GM12878 (cell line): ENCODE data around the gene SSBP2. TPM values are rescaled to one million over a fixed set of nuclear protein-coding genes. Genes with fewer than 3 reads are reported as not detected.

Experiments
- ATAC-seq: fragments of 200-7000 bp; cut with Tn5 transposase; 3 replicates; pipeline ENCODE4 v1.9.1; 2020; ENCODE audit warnings: mild to moderate bottlenecking, moderate library complexity
- BruUV-seq: library from RNA; stranded (reverse); fragments of 400-500 nt; replicated peaks from 2 replicates; lab custom pipeline; 2021; lab: Mats Ljungman, UMichigan
- CTCF ChIA-PET: fragments of 300-600 bp; sonication (Branson Sonifier 250); formaldehyde crosslinking; extraction: SDS; loops from one replicate; lab custom pipeline; 2021; ENCODE audit warnings: inconsistent platforms; lab: Yijun Ruan, JAX
- POLR2A ChIA-PET: fragments of 350-600 bp; formaldehyde crosslinking; extraction: SDS; loops from one replicate; lab custom pipeline; 2021; ENCODE audit warnings: inconsistent platforms; lab: Charles Lee
- RAD21 ChIA-PET: fragments of 300-600 bp; sonication (Branson Sonifier 250); formaldehyde crosslinking; loops from one replicate; lab custom pipeline; 2023; ENCODE audit warnings: antibody characterized with exemption; ENCODE audit not compliant: unreplicated experiment; lab: Charles Lee
- SMC1A ChIA-PET: fragments of 300-600 bp; sonication (Branson Sonifier 250); formaldehyde crosslinking; loops from one replicate; lab custom pipeline; 2023; ENCODE audit not compliant: unreplicated experiment, uncharacterized antibody; lab: Charles Lee
- DNase-seq: peaks from one replicate; pipeline ENCODE4 v3.0.0-alpha.2; 2011; ENCODE audit warnings: low read depth, low spot score
- FAIRE-seq: peaks from 3 replicates; lab custom pipeline; 2011; peaks lifted over from hg19 to GRCh38; lab: Jason Lieb, UNC
- H2AFZ ChIP-seq: 2 replicates; pipeline ENCODE4 v1.6.0; 2011; ENCODE audit warnings: low read depth, low read length, control low read depth; ENCODE audit not compliant: control insufficient read depth
- H3K27ac ChIP-seq: 2 replicates; pipeline ENCODE4 v1.5.1; 2011; ENCODE audit warnings: control low read depth; ENCODE audit not compliant: control insufficient read depth, insufficient read depth
- H3K27me3 ChIP-seq, 2 experiments: replicated peaks in 1 of 2; 2 replicates each; pipeline versions ENCODE4 v1.6.0 to v1.6.1; 2011; ENCODE audit warnings: low read length in 1 of 2; ENCODE audit not compliant: control insufficient read depth in 2 of 2, insufficient read depth in 2 of 2
- H3K36me3 ChIP-seq, 2 experiments: 2 replicates each; pipeline ENCODE4 v1.5.1; 2011; ENCODE audit warnings: low read length in 1 of 2; ENCODE audit not compliant: control insufficient read depth in 2 of 2, insufficient read depth in 2 of 2
- H3K4me1 ChIP-seq: 2 replicates; pipeline ENCODE4 v1.6.1; 2011; ENCODE audit warnings: mild to moderate bottlenecking, low read length, moderate library complexity, mixed read lengths; ENCODE audit not compliant: control insufficient read depth, insufficient read depth
- H3K4me2 ChIP-seq: 2 replicates; pipeline ENCODE4 v1.6.0; 2011; ENCODE audit warnings: control low read depth; ENCODE audit not compliant: control insufficient read depth, insufficient read depth
- H3K4me3 ChIP-seq: fragments of 200-600 bp; sonication (generic); 2 replicates; pipeline ENCODE4 v1.5.1; 2016
- H3K79me2 ChIP-seq: 2 replicates; pipeline ENCODE4 v1.6.0; 2011; ENCODE audit warnings: low read length; ENCODE audit not compliant: control insufficient read depth, insufficient read depth
- H3K9ac ChIP-seq: 2 replicates; pipeline ENCODE4 v1.8.0; 2011; ENCODE audit warnings: low read length, control low read depth, mixed read lengths; ENCODE audit not compliant: control insufficient read depth, insufficient read depth
- H3K9me3 ChIP-seq: replicated peaks from 3 replicates; pipeline ENCODE4 v1.5.1; 2011; ENCODE audit warnings: mild to moderate bottlenecking, low read length; ENCODE audit not compliant: control insufficient read depth, insufficient read depth
- H4K20me1 ChIP-seq: 2 replicates; pipeline ENCODE4 v1.6.0; 2011; ENCODE audit not compliant: control insufficient read depth, insufficient read depth
- ASH2L ChIP-seq: fragments of 300-600, 200-600 bp; sonication (generic); IDR thresholded peaks from 2 replicates; pipeline ENCODE4 v1.6.1; 2017; ENCODE audit warnings: low read depth, mild to moderate bottlenecking, borderline replicate concordance
- CBFB ChIP-seq: IDR thresholded peaks from 2 replicates; pipeline ENCODE4 v1.6.1; 2016; ENCODE audit warnings: antibody characterized with exemption, low read depth
- CBX5 ChIP-seq: sonication (generic); IDR thresholded peaks from 2 replicates; pipeline ENCODE4 v1.6.1; 2016; ENCODE audit warnings: low read depth, moderate library complexity, mild to moderate bottlenecking, inconsistent platforms
- CEBPB ChIP-seq, 2 experiments: fragments of 150-350 bp in 1 of 2; IDR thresholded peaks; 2 replicates each; pipeline ENCODE4 v1.6.1; 2012 to 2014; ENCODE audit warnings: low read depth in 2 of 2, low read length in 2 of 2, borderline replicate concordance in 1 of 2, inconsistent platforms in 1 of 2
- CREM ChIP-seq: IDR thresholded peaks from 2 replicates; pipeline ENCODE4 v1.6.1; 2014; ENCODE audit warnings: antibody characterized with exemption, low read depth
- E2F8 ChIP-seq: fragments of 450-650 bp; IDR thresholded peaks from 2 replicates; pipeline ENCODE4 v1.6.1; 2018; ENCODE audit warnings: mild to moderate bottlenecking, low read depth, moderate library complexity; ENCODE audit not compliant: partially characterized antibody
- E4F1 ChIP-seq: fragments of 450-650 bp; IDR thresholded peaks from 2 replicates; pipeline ENCODE4 v1.6.1; 2018; ENCODE audit warnings: borderline replicate concordance, mild to moderate bottlenecking; ENCODE audit not compliant: partially characterized antibody
- LARP7 ChIP-seq: fragments of 450-650 bp; IDR thresholded peaks from 2 replicates; pipeline ENCODE4 v1.6.1; 2017; ENCODE audit warnings: mild to moderate bottlenecking
- NR2C1 ChIP-seq: fragments of 450-650 bp; IDR thresholded peaks from 2 replicates; pipeline ENCODE4 v1.6.1; 2017; ENCODE audit warnings: antibody characterized with exemption, mild to moderate bottlenecking, moderate library complexity
- NR2F1 ChIP-seq: fragments of 450-650 bp; conservative IDR thresholded peaks from 2 replicates; pipeline ENCODE4 v1.6.1; 2017; ENCODE audit warnings: mild to moderate bottlenecking
- RBBP5 ChIP-seq: fragments of 200-600 bp; sonication (generic); conservative IDR thresholded peaks from 2 replicates; pipeline ENCODE4 v1.6.1; 2016
- SPI1 ChIP-seq: IDR thresholded peaks from 2 replicates; pipeline ENCODE4 v1.6.1; 2011; ENCODE audit warnings: low read depth, mild to moderate bottlenecking, low read length, moderate library complexity, borderline replicate concordance; ENCODE audit not compliant: insufficient read depth
- ZNF622 ChIP-seq: fragments of 450-650 bp; IDR thresholded peaks from 2 replicates; pipeline ENCODE4 v1.6.1; 2017; ENCODE audit warnings: mild to moderate bottlenecking, inconsistent platforms
- WGBS: methylation state at CpG from one replicate; pipeline ENCODE4 v1.1.6; 2016; ENCODE audit warnings: low lambda C conversion rate; ENCODE audit not compliant: insufficient replicate concordance, insufficient coverage; ENCODE audit errors: missing lambda C conversion rate; 5-methylcytosine and 5-hydroxymethylcytosine counted together
- in situ Hi-C: fragments of 300-500 bp; cut with MboI; formaldehyde crosslinking; loops from 9 replicates; pipeline ENCODE4 v1.14.3; 2018; ENCODE audit warnings: mixed read lengths
- intact Hi-C: fragments of 100-400 bp; cut with micrococcal nuclease; formaldehyde crosslinking; loops from one replicate; pipeline ENCODE4 v1.14.2; 2022; ENCODE audit not compliant: unreplicated experiment
- polyA plus RNA-seq, 11 experiments: library from polyadenylated mRNA; depleted of rRNA in 4 of 11; unstranded in 6 of 11; stranded (reverse) in 5 of 11; fragments of >200 nt; fragmentation: Nextera tagmentation in 4 of 11; fragmentation: Illumina TruSeq in 1 of 11; extraction: Ambion mirVana in 4 of 11; extraction: Trizol in 1 of 11; gene quantifications; 1 replicate in 1 of 11; 2 replicates in 10 of 11; pipeline versions ENCODE4 v1.2.1 to v1.2.3, GENCODE V29; 2011 to 2016; ENCODE audit warnings: inconsistent platforms in 2 of 11, missing spikeins in 2 of 11, low read depth in 1 of 11
- total RNA-seq, 4 experiments: library from RNA; depleted of rRNA in 3 of 4; stranded (reverse); fragments of >200 nt in 3 of 4; fragmentation: Illumina TruSeq in 1 of 4; extraction: Trizol in 1 of 4; gene quantifications; 2 replicates each; pipeline versions ENCODE4 v1.2.1 to v1.2.3, GENCODE V29; 2013 to 2021

Gene SSBP2
- total and polyA plus RNA-seq, 10 of the 15 experiments (the other 5 are each of a cell fraction or from before 2014, with no cell fraction given), result 52.2 to 132 (median 110) TPM

GRCh38 chr5:81424728-81425127 is 326.2 kb downstream of the SSBP2 start:
- H2AFZ ChIP-seq, result no peak overlapping the region
- H3K4me2 ChIP-seq, result no peak overlapping the region
- H3K79me2 ChIP-seq, result no peaks in the 10 kb centered on the region
- no peak for TF ChIP-seq RBBP5
- no peak for TF ChIP-seq NR2C1
- TF ChIP-seq CREM, result no peak
- TF ChIP-seq NR2F1, result no peak
- no peak for TF ChIP-seq CEBPB (IDR thresholded peaks at IDR 0.05; ENCODE audit: borderline replicate concordance in 1 of 2, low read depth in 2 of 2, low read length in 2 of 2)
- TF ChIP-seq E2F8, result no peak
- TF ChIP-seq ZNF622, result no peak
- TF ChIP-seq ASH2L, result no peak
- no peak for TF ChIP-seq E4F1
- no peak for TF ChIP-seq CBFB
- TF ChIP-seq CBX5, result no peak
- no peak for TF ChIP-seq LARP7
- no peak for TF ChIP-seq SPI1
- POLR2A ChIA-PET, result interaction anchor here (1.5 kb wide), 1 partner anchor 741 kb away, joined by 7 read pairs; no protein-coding TSS in a partner anchor
- in situ Hi-C loops (loop anchor here (10.0 kb wide), 1 partner anchor 800 kb away; no protein-coding TSS in a partner anchor), intact Hi-C loops (loop anchor here (1.0 to 10.0 kb wide), 4 partner anchors 330 to 742 kb away; partner anchors contain the start of gene SSBP2)
- H3K27me3 ChIP-seq, result no peaks in the 10 kb centered on the region
- no TSS peak for BruUV-seq
- SMC1A ChIA-PET, result interaction anchor here (0.8 to 6.4 kb wide), 9 partner anchors 19 to 801 kb away, joined by 3 to 95 read pairs (median 4); no protein-coding TSS in a partner anchor
- ATAC-seq, result no peak
- CTCF ChIA-PET, result interaction anchor here (0.8 to 7.2 kb wide), 24 partner anchors 10 to 835 kb away, joined by 3 to 87 read pairs (median 5); no protein-coding TSS in a partner anchor
- H3K9me3 ChIP-seq, result no peaks in the 10 kb centered on the region
- H3K36me3 ChIP-seq, result peaks cover 0 to 5% of the 10 kb centered on the region in 2 experiments; a peak in 2 of 4 replicates
- H4K20me1 ChIP-seq, result no peaks in the 10 kb centered on the region
- H3K4me3 ChIP-seq, result no peak overlapping the region
- RAD21 ChIA-PET, result interaction anchor here (1.0 to 7.6 kb wide), 6 partner anchors 123 to 801 kb away, joined by 3 to 97 read pairs (median 5); partner anchors contain the start of gene ZCCHC9
- no peak overlapping the region for H3K27ac ChIP-seq
- no peak for FAIRE-seq
- no peak overlapping the region for H3K9ac ChIP-seq
- DNase-seq, result no peak
- H3K4me1 ChIP-seq, result no peaks in the 10 kb centered on the region
- WGBS, result 100% methylated on average over 1 of the region's 1 CpG
